HEK293T (cell line): ENCODE results near the gene ATF5.

Experiments
- CTCF ChIA-PET: fragments of 350-600 bp; formaldehyde crosslinking; extraction: SDS; loops from one replicate; lab custom pipeline; 2021; ENCODE audit warnings: antibody characterized with exemption, inconsistent platforms; lab: Yijun Ruan, JAX
- POLR2A ChIA-PET: fragments of 350-600 bp; formaldehyde crosslinking; extraction: SDS; loops from one replicate; lab custom pipeline; 2020; ENCODE audit warnings: antibody characterized with exemption, inconsistent platforms; lab: Yijun Ruan, JAX
- DNase-seq: peaks from one replicate; pipeline ENCODE4 v3.0.0; 2012; ENCODE audit warnings: mixed read lengths; ENCODE audit errors: extremely low spot score
- ARNT ChIP-seq: fragments of 450-650 bp; IDR thresholded peaks from 2 replicates; pipeline ENCODE4 v1.6.1; 2017; ENCODE audit warnings: mild to moderate bottlenecking
- BHLHE40 ChIP-seq: fragments of 450-650 bp; IDR thresholded peaks from 2 replicates; pipeline ENCODE4 v1.6.1; 2016; ENCODE audit warnings: mild to moderate bottlenecking, moderate library complexity, borderline replicate concordance
- CTBP1 ChIP-seq: fragments of 450-650 bp; IDR thresholded peaks from 2 replicates; pipeline ENCODE4 v1.6.1; 2016; ENCODE audit warnings: borderline replicate concordance
- ELF4 ChIP-seq: fragments of 450-650 bp; IDR thresholded peaks from 2 replicates; pipeline ENCODE4 v1.6.1; 2017; ENCODE audit warnings: antibody characterized with exemption
- FOXA1 ChIP-seq: fragments of 450-650 bp; IDR thresholded peaks from 2 replicates; pipeline ENCODE4 v1.6.1; 2016; ENCODE audit warnings: mild to moderate bottlenecking
- FOXK2 ChIP-seq: fragments of 450-650 bp; IDR thresholded peaks from 2 replicates; pipeline ENCODE4 v1.6.1; 2016; ENCODE audit warnings: mild to moderate bottlenecking
- FOXM1 ChIP-seq: fragments of 450-650 bp; IDR thresholded peaks from 2 replicates; pipeline ENCODE4 v1.6.1; 2017; ENCODE audit warnings: mild to moderate bottlenecking, borderline replicate concordance
- HDGF ChIP-seq: fragments of 450-650 bp; IDR thresholded peaks from 2 replicates; pipeline ENCODE4 v1.6.1; 2017; ENCODE audit warnings: antibody characterized with exemption, borderline replicate concordance
- L3MBTL2 ChIP-seq: fragments of 450-650 bp; conservative IDR thresholded peaks from 2 replicates; pipeline ENCODE4 v1.6.1; 2016; ENCODE audit warnings: mild to moderate bottlenecking
- LEF1 ChIP-seq: fragments of 450-650 bp; IDR thresholded peaks from 2 replicates; pipeline ENCODE4 v1.6.1; 2017; ENCODE audit warnings: mild to moderate bottlenecking, borderline replicate concordance
- NFRKB ChIP-seq: fragments of 450-650 bp; IDR thresholded peaks from 2 replicates; pipeline ENCODE4 v1.6.1; 2016; ENCODE audit warnings: mild to moderate bottlenecking, moderate library complexity
- PKNOX1 ChIP-seq: fragments of 450-650 bp; IDR thresholded peaks from 2 replicates; pipeline ENCODE4 v1.6.1; 2016
- SP1 ChIP-seq: fragments of 450-650 bp; IDR thresholded peaks from 2 replicates; pipeline ENCODE4 v1.6.1; 2017
- SUZ12 ChIP-seq: fragments of 450-650 bp; IDR thresholded peaks from 2 replicates; pipeline ENCODE4 v1.6.1; 2016; ENCODE audit warnings: mild to moderate bottlenecking
- TARDBP ChIP-seq: fragments of 450-650 bp; IDR thresholded peaks from 2 replicates; pipeline ENCODE4 v1.6.1; 2016
- ZNF384 ChIP-seq: fragments of 450-650 bp; IDR thresholded peaks from 2 replicates; pipeline ENCODE4 v1.6.1; 2016

ATF5 gene

GRCh38 chr19:49894011-49894664, 34.9 kb upstream of the ATF5 start:
- TF ChIP-seq LEF1 = no peak
- ChIA-PET POLR2A (interaction anchor here (0.8 to 2.9 kb wide), 3 partner anchors 17 to 35 kb away, joined by 3 to 15 read pairs (median 3); partner anchors contain the start of genes AKT1S1, ATF5, NUP62 and TBC1D17), CTCF (no interaction called here)
- DNase-seq = no peak

- TF ChIP-seq SUZ12 (no peak), FOXM1 (no peak)
- no peak for DNase-seq
- CTCF ChIA-PET = no interaction called here
- POLR2A ChIA-PET = interaction anchor here (0.7 to 2.9 kb wide), 5 partner anchors 18 to 182 kb away, joined by 3 to 15 read pairs (median 3); partner anchors contain the start of genes AKT1S1, ATF5, NUP62 and TBC1D17
These were observed 34.0 kb upstream of the ATF5 start for GRCh38 chr19:49894879-49895565.

- ChIA-PET CTCF (no interaction called here), POLR2A (interaction anchor here (0.7 to 2.9 kb wide), 3 partner anchors 19 to 183 kb away, joined by 3 to 15 read pairs (median 4); partner anchors contain the start of genes AKT1S1, ATF5, NUP62 and TBC1D17)
- TF ChIP-seq CTBP1 = no peak
- TF ChIP-seq HDGF = no peak
- TF ChIP-seq BHLHE40 = no peak
- no peak for TF ChIP-seq NFRKB
- TF ChIP-seq L3MBTL2 = no peak
- TF ChIP-seq PKNOX1 = no peak
- no peak for TF ChIP-seq ARNT
- no peak for TF ChIP-seq FOXA1
- no peak for TF ChIP-seq LEF1
- TF ChIP-seq SP1 = no peak
- no peak for DNase-seq
These were observed 33.3 kb upstream of the ATF5 start for GRCh38 chr19:49895566-49896297.

GRCh38 chr19:49896863-49897621, 32.0 kb upstream of the ATF5 start, which contains the start of gene IL4I1:
Gene IL4I1, minus strand, starts transcription at chr19:49896887. Its CDS starts 727 bp downstream, at chr19:49896160.
- TF ChIP-seq ELF4 (no peak), TARDBP (no peak)
- no peak for DNase-seq
- ChIA-PET POLR2A (no interaction called here), CTCF (no interaction called here)

GRCh38 chr19:49904136-49904535, 24.9 kb upstream of the ATF5 start:
- CTCF ChIA-PET = no interaction called here
- no peak for TF ChIP-seq FOXM1
- TF ChIP-seq ELF4 = no peak
- no peak for TF ChIP-seq PKNOX1
- TF ChIP-seq L3MBTL2 = no peak
- no peak for TF ChIP-seq HDGF
- no peak for TF ChIP-seq BHLHE40
- TF ChIP-seq TARDBP = no peak
- no peak for TF ChIP-seq SP1
- no peak for DNase-seq
- POLR2A ChIA-PET = no interaction called here

- DNase-seq = no peak
- CTCF ChIA-PET = no interaction called here
- TF ChIP-seq PKNOX1 (no peak), L3MBTL2 (no peak), TARDBP (no peak), BHLHE40 (no peak), SP1 (no peak), ARNT (no peak), FOXA1 (no peak), FOXM1 (no peak), FOXK2 (no peak), NFRKB (no peak), LEF1 (no peak), SUZ12 (no peak), ELF4 (no peak), HDGF (no peak), ZNF384 (no peak), CTBP1 (no peak)
- POLR2A ChIA-PET = no interaction called here
These were observed 22.0 kb upstream of the ATF5 start for GRCh38 chr19:49906879-49907564.
